HUES6 (cell line): Measurements from ENCODE around the gene GATD1.
A peak's percentile ranks its signal among the peaks of the same experiment; 100 is the strongest.

Experiments used
- H3K27ac ChIP-seq: 2 replicates; pipeline ENCODE4 v1.7.0; 2013; ENCODE audit warnings: low read depth, mild to moderate bottlenecking, low read length, inconsistent platforms
- H3K27me3 ChIP-seq: 2 replicates; pipeline ENCODE4 v1.6.1; 2013; ENCODE audit warnings: low read length; ENCODE audit not compliant: control insufficient read depth, insufficient read depth
- H3K36me3 ChIP-seq: 2 replicates; pipeline ENCODE4 v1.6.1; 2013; ENCODE audit warnings: low read length; ENCODE audit not compliant: control insufficient read depth, insufficient read depth
- H3K4me1 ChIP-seq: 2 replicates; pipeline ENCODE4 v1.6.1; 2013; ENCODE audit warnings: low read length; ENCODE audit not compliant: control insufficient read depth, insufficient read depth
- H3K4me3 ChIP-seq: 2 replicates; pipeline ENCODE4 v1.5.1; 2013; ENCODE audit warnings: low read depth, low read length
- H3K9ac ChIP-seq: one replicate; pipeline ENCODE4 v1.6.1; 2013; ENCODE audit warnings: mild to moderate bottlenecking, low read length
- H3K9me3 ChIP-seq: 2 replicates; pipeline ENCODE4 v1.6.1; 2013; ENCODE audit warnings: low read depth, low read length; ENCODE audit not compliant: control insufficient read depth, insufficient read depth

The GATD1 gene

GRCh38 chr11:727859-728748 is 49.2 kb downstream of the GATD1 start:
- Histone ChIP-seq H3K36me3 (no peaks in the 10 kb centered on the region), H3K4me3 (no peak overlapping the region), H3K27ac (no peak overlapping the region), H3K4me1 (peaks cover 7% of the 10 kb centered on the region), H3K9ac (no peak overlapping the region), H3K27me3 (peaks cover 30% of the 10 kb centered on the region; the same call in 1 of the 2 replicates), H3K9me3 (no peaks in the 10 kb centered on the region)

DNA sequence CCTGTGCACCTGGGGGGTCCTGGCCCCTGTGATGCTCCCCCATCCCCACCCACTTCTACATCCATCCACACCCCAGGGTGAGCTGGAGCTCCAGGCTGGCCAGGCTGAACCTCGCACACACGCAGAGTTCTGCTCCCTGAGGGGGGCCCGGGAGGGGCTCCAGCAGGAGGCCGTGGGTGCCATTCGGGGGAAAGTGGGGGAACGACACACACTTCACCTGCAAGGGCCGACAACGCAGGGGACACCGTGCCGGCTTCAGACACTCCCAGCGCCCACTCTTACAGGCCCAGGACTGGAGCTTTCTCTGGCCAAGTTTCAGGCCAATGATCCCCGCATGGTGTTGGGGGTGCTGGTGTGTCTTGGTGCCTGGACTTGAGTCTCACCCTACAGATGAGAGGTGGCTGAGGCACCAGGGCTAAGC is 50.0 kb downstream of the GATD1 start:
- Histone ChIP-seq H3K4me3 (no peak overlapping the region), H3K4me1 (peaks cover 7% of the 10 kb centered on the region), H3K9ac (no peak overlapping the region), H3K27ac (no peak overlapping the region), H3K27me3 (peaks cover 30% of the 10 kb centered on the region; the same call in 1 of the 2 replicates), H3K36me3 (no peaks in the 10 kb centered on the region), H3K9me3 (no peaks in the 10 kb centered on the region)

GRCh38 chr11:726278-727220 is 50.7 kb downstream of the GATD1 start:
- Histone ChIP-seq H3K27me3 (peaks cover 30% of the 10 kb centered on the region; the same call in 1 of the 2 replicates), H3K9me3 (no peaks in the 10 kb centered on the region), H3K36me3 (no peaks in the 10 kb centered on the region; the same call in 1 of the 2 replicates), H3K27ac (no peak overlapping the region), H3K4me3 (peak overlapping the region; percentile 45), H3K4me1 (peaks cover 7% of the 10 kb centered on the region), H3K9ac (no peak overlapping the region)

DNA sequence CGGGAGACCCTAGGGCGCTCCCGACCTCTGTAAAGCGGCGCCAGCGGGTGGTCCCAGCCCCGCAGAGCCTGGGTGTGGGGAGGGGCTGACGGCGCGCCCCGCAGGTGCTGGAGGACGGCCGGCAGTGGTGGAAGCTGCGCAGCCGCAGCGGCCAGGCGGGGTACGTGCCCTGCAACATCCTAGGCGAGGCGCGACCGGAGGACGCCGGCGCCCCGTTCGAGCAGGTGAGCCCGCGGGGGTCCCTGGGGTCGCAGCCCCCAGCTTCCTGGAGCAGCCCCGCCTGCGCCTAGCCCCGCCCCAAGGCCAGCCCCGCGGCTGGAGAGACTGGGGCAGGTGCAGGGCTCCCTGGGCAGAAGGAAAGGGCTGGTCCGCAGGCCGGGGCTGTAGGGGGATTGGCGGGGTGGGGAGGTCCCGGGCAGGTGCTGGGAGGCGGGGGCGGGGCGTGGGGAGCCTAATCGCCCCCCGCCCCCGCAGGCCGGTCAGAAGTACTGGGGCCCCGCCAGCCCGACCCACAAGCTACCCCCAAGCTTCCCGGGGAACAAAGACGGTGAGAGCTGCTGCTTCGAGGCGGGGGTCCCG is 51.6 kb downstream of the GATD1 start:
- no peak overlapping the region for H3K27ac ChIP-seq
- no peaks in the 10 kb centered on the region for H3K9me3 ChIP-seq
- no peak overlapping the region for H3K9ac ChIP-seq
- H3K27me3 ChIP-seq, result peaks cover 30% of the 10 kb centered on the region; the same call in 1 of the 2 replicates
- H3K4me1 ChIP-seq, result peaks cover 7% of the 10 kb centered on the region
- peak overlapping the region; percentile 43 for H3K4me3 ChIP-seq
- H3K36me3 ChIP-seq, result no peaks in the 10 kb centered on the region; the same call in 1 of the 2 replicates

GRCh38 chr11:724778-725386 is 52.4 kb downstream of the GATD1 start:
- H3K36me3 ChIP-seq, result no peaks in the 10 kb centered on the region; the same call in 1 of the 2 replicates
- H3K4me3 ChIP-seq, result no peak overlapping the region
- peaks cover 36% of the 10 kb centered on the region; the same call in 1 of the 2 replicates for H3K27me3 ChIP-seq
- peaks cover 12% of the 10 kb centered on the region for H3K4me1 ChIP-seq
- no peak overlapping the region for H3K27ac ChIP-seq
- H3K9me3 ChIP-seq, result no peaks in the 10 kb centered on the region
- H3K9ac ChIP-seq, result no peak overlapping the region

GRCh38 chr11:724049-724777 is 53.1 kb downstream of the GATD1 start:
- peaks cover 12% of the 10 kb centered on the region for H3K4me1 ChIP-seq
- no peak overlapping the region for H3K27ac ChIP-seq
- H3K9me3 ChIP-seq, result no peaks in the 10 kb centered on the region
- H3K27me3 ChIP-seq, result peaks cover 42% of the 10 kb centered on the region; the same call in 1 of the 2 replicates
- no peak overlapping the region for H3K9ac ChIP-seq
- no peaks in the 10 kb centered on the region; the same call in 1 of the 2 replicates for H3K36me3 ChIP-seq
- H3K4me3 ChIP-seq, result no peak overlapping the region

DNA sequence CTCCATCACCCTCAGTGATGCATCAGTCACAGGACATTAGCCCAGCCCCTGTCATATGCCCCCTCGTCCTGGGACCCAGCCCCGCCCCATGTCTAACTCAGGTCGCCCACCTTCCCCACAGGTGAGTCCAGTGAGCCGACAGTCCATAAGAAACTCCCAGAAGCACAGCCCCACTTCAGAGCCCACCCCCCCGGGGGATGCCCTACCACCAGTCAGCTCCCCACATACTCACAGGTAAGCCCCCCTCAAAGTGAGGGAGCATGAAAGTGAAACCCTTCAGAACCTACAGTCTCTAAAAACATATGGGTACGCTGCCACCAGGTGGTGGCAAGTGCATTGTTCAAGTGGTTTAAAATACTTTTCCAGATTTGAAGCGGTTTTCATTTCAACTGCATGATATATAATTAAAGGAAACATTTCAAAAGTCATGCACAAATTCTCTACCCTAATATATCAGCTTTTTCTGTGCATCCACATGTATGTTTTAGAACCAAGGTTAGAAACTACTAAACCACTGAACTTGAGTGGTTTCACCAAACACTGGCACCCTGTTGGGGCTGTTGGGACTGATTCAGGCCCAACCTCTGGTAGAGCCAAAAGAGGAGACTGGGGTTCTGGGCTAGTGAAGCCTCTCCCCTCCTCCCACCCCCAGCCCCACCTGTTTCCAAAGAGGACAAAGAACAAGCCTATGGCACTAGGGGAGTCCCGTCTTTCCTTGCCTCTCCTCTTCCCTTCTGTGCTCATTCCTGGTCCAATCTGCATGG is 54.0 kb downstream of the GATD1 start:
- Histone ChIP-seq H3K4me3 (no peak overlapping the region), H3K9ac (no peak overlapping the region), H3K9me3 (no peaks in the 10 kb centered on the region), H3K36me3 (no peaks in the 10 kb centered on the region; the same call in 1 of the 2 replicates), H3K4me1 (peaks cover 12% of the 10 kb centered on the region), H3K27ac (no peak overlapping the region), H3K27me3 (peaks cover 43% of the 10 kb centered on the region; the same call in 1 of the 2 replicates)

DNA sequence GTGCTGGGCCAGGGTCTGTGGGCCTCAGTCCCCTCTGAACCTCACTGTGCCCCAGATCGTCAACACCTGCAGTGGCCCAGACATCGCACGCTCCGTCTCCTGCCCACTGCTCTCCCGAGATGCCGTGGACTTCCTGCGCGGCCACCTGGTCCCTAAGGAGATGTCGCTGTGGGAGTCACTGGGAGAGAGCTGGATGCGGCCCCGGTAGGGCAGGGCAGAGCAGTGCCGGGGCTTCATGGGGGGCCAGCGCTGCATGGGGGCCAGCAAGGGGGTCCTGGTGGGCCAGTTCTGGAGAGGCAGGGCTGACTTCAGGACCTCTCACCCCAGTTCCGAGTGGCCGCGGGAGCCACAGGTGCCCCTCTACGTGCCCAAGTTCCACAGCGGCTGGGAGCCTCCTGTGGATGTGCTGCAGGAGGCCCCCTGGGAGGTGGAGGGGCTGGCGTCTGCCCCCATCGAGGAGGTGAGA is 54.9 kb downstream of the GATD1 start:
- Histone ChIP-seq H3K4me1 (peaks cover 7% of the 10 kb centered on the region), H3K36me3 (no peaks in the 10 kb centered on the region; the same call in 1 of the 2 replicates), H3K27me3 (peaks cover 39% of the 10 kb centered on the region; the same call in 1 of the 2 replicates), H3K9me3 (no peaks in the 10 kb centered on the region), H3K4me3 (no peak overlapping the region), H3K9ac (no peak overlapping the region), H3K27ac (no peak overlapping the region)

DNA sequence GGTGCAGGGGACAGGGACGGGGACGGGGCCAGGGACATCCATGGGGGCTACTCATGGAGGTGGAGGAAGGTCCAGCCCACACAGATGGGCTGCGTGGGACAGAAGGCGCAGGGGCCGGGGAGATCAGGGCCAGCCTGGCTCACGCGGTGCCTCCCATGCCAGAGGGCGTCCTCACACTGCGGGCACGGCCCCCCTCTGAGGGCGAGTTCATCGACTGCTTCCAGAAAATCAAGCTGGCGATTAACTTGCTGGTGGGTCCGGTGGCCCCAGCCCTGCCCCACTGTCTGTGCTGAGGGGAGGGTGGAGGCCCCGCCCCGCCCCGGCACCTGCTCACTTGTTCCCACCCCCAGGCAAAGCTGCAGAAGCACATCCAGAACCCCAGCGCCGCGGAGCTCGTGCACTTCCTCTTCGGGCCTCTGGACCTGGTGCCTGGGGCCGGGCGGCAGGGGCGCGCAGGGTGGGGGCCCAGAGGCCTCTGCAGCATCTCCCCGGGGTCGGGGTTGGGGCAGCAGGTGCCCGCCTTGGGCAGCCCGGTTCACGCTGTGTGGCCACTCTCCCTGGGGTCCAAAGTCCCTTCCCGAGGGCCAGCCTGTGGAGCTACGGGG is 55.4 kb downstream of the GATD1 start:
- Histone ChIP-seq H3K27me3 (peaks cover 34% of the 10 kb centered on the region; the same call in 1 of the 2 replicates), H3K4me1 (peaks cover 5% of the 10 kb centered on the region), H3K4me3 (no peak overlapping the region), H3K27ac (no peak overlapping the region), H3K9ac (no peak overlapping the region), H3K36me3 (no peaks in the 10 kb centered on the region; the same call in 1 of the 2 replicates), H3K9me3 (no peaks in the 10 kb centered on the region)
